Neutrophil (primary cell): ENCODE data around the gene OSTF1.

Experiments
- H3K27ac ChIP-seq: fragments of 200-600 bp; sonication (generic); 2 replicates; pipeline ENCODE4 v1.5.1; 2016; ENCODE audit warnings: mild to moderate bottlenecking, moderate library complexity
- H3K27me3 ChIP-seq: fragments of 200-600 bp; sonication (generic); 2 replicates; pipeline ENCODE4 v1.6.0; 2016; ENCODE audit warnings: mild to moderate bottlenecking
- H3K36me3 ChIP-seq: fragments of 200-600 bp; sonication (generic); 2 replicates; pipeline ENCODE4 v1.5.1; 2017
- H3K4me1 ChIP-seq, 2 experiments: fragments of 200-600 bp in 1 of 2; sonication (generic) in 1 of 2; 1 replicate in 1 of 2; 2 replicates in 1 of 2; pipeline versions ENCODE4 v1.5.1 to v1.6.1; 2013 to 2016; ENCODE audit warnings: low read depth in 1 of 2, low read length in 1 of 2, mild to moderate bottlenecking in 1 of 2, moderate library complexity in 1 of 2; ENCODE audit not compliant: control insufficient read depth in 1 of 2, insufficient read depth in 1 of 2
- H3K4me3 ChIP-seq, 2 experiments: fragments of 200-600 bp in 1 of 2; sonication (generic) in 1 of 2; 1 replicate in 1 of 2; 2 replicates in 1 of 2; pipeline ENCODE4 v1.5.1; 2013 to 2016; ENCODE audit warnings: low read depth in 1 of 2, low read length in 1 of 2, mild to moderate bottlenecking in 1 of 2, moderate library complexity in 1 of 2
- H3K9me3 ChIP-seq: fragments of 200-600 bp; sonication (generic); 2 replicates; pipeline ENCODE4 v1.5.1; 2016
- TF ChIP-seq, protein P1 (sequence below): fragments of 200-600 bp; sonication (generic); IDR thresholded peaks from 2 replicates; pipeline ENCODE4 v1.5.1; 2016; ENCODE audit warnings: antibody characterized with exemption

The OSTF1 gene

DNA sequence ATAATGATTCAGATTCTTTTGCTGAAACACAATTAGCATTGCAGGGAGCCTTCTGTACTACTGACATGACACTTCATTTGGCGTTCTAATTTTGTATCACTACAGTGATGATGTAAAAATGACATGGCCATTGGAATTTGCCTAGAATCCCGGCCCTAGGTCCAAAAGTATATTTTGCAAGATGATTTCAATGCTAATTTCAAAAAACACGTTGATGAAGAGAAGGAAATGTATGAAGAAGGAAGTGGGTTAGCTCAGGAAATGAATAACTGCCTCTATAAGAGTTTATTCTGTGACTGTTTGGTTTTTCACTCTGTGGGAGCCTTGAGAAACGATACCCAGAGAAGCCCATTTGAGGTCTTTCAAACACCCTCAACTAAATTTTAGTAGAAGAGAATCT is 59.3 kb downstream of the OSTF1 start:
- Histone ChIP-seq H3K36me3 (peaks cover 45% of the 10 kb centered on the region), H3K9me3 (no peaks in the 10 kb centered on the region), H3K27me3 (no peaks in the 10 kb centered on the region), H3K4me3 (peak overlapping the region in 1 of 2 experiments; percentile 10), H3K4me1 (peaks cover 98 to 100% of the 10 kb centered on the region in 2 experiments), H3K27ac (peak overlapping the region; percentile 82)
- TF ChIP-seq, protein P1, sequence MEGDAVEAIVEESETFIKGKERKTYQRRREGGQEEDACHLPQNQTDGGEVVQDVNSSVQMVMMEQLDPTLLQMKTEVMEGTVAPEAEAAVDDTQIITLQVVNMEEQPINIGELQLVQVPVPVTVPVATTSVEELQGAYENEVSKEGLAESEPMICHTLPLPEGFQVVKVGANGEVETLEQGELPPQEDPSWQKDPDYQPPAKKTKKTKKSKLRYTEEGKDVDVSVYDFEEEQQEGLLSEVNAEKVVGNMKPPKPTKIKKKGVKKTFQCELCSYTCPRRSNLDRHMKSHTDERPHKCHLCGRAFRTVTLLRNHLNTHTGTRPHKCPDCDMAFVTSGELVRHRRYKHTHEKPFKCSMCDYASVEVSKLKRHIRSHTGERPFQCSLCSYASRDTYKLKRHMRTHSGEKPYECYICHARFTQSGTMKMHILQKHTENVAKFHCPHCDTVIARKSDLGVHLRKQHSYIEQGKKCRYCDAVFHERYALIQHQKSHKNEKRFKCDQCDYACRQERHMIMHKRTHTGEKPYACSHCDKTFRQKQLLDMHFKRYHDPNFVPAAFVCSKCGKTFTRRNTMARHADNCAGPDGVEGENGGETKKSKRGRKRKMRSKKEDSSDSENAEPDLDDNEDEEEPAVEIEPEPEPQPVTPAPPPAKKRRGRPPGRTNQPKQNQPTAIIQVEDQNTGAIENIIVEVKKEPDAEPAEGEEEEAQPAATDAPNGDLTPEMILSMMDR = no peak

DNA sequence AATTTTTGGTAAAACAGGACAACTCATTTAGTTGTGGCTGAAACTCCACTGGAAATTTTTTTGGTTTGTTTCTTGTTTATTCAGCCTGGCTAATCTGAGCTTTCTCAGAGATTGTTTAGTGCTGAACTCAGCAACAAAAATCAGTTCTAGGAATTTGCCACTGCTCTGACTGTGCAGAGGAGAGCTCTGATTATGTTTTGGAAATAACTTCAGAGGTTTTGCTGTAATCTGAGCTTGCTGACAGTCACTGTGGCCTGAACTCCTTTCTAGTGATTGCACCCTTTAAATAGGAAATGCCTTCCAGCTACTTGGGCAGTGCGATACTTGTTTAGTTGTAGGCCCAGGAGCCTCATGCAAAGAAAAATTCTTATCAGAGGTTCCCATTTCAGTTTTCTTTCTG is 60.2 kb downstream of the OSTF1 start:
- Histone ChIP-seq H3K27me3 (no peaks in the 10 kb centered on the region), H3K36me3 (peaks cover 41% of the 10 kb centered on the region), H3K4me3 (no peak overlapping the region), H3K9me3 (no peaks in the 10 kb centered on the region), H3K27ac (peak overlapping the region; percentile 82), H3K4me1 (peaks cover 91% of the 10 kb centered on the region in 2 experiments)
- TF ChIP-seq, protein P1 = no peak

DNA sequence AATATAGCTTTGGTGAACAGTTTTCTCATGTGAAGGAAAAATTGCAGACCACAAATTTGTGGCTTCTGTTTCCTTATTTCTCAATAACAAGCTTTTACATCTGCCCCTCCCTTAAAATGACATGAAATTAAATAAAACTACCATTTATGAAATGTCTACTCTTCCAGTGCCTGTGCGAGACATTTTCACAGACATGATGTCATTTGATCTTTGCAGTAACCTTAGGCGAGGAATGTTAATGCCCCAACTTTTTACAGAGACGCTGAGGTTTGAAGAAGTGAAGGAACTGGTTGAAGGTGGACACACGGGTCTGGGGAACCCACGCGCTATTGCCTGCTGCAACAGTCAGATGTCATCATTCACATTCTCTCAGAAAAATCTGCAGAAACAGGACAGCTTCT is 61.5 kb downstream of the OSTF1 start:
- peak overlapping the region; percentile 82 for H3K27ac ChIP-seq
- H3K4me3 ChIP-seq = peak overlapping the region; percentile 35 to 36
- TF ChIP-seq, protein P1 = no peak
- no peaks in the 10 kb centered on the region for H3K27me3 ChIP-seq
- peaks cover 44% of the 10 kb centered on the region for H3K36me3 ChIP-seq
- peaks cover 79% of the 10 kb centered on the region in 2 experiments for H3K4me1 ChIP-seq
- H3K9me3 ChIP-seq = no peaks in the 10 kb centered on the region

DNA sequence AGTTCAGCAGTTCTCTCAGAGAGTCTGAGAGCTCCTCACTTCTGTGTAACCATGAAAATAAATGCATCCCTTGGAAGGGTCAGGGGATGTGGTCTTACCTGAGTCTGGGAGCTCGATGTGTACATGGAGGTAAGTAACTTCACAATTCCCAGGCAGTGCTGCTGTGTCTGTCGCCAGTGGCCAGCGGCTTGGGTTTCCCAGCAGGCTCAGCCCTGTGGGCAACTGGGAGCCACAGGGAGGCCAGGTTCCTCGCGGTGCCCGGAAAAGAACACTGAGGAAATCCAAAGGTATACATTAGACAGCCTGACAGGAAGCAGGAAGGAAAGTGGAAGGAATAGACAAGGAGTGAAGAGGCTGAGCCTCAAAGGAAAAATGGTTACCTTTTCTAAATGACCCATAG is 62.2 kb downstream of the OSTF1 start:
- Histone ChIP-seq H3K27ac (peak overlapping the region; percentile 82), H3K4me3 (peak overlapping the region; percentile 18 to 36), H3K4me1 (peaks cover 72 to 73% of the 10 kb centered on the region in 2 experiments), H3K27me3 (no peaks in the 10 kb centered on the region), H3K36me3 (peaks cover 45% of the 10 kb centered on the region), H3K9me3 (no peaks in the 10 kb centered on the region)
- TF ChIP-seq, protein P1 = no peak

DNA sequence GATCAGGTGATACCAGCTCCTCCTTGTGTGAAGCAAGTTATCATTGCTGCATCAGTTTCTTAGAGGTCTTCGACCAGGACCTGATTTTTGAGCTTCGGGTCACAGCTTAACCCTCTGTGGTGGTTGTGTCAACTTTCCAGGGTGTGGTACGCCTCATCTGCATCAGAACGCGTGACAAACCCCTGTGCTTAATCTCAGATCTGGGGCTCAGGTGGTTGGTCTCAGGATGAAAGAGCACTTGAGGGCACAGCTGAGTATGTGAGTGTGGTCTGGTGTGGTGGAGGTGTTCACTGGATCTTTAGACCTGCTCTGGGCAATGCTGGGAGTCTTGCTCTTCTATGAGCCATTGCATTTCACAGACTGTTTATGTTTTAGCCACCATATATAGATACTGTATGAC is 64.1 kb downstream of the OSTF1 start:
- no peaks in the 10 kb centered on the region for H3K27me3 ChIP-seq
- TF ChIP-seq, protein P1 = no peak
- peak overlapping the region; percentile 82 for H3K27ac ChIP-seq
- H3K9me3 ChIP-seq = no peaks in the 10 kb centered on the region
- H3K36me3 ChIP-seq = peaks cover 48% of the 10 kb centered on the region
- H3K4me1 ChIP-seq = peaks cover 63 to 64% of the 10 kb centered on the region in 2 experiments
- no peak overlapping the region for H3K4me3 ChIP-seq

DNA sequence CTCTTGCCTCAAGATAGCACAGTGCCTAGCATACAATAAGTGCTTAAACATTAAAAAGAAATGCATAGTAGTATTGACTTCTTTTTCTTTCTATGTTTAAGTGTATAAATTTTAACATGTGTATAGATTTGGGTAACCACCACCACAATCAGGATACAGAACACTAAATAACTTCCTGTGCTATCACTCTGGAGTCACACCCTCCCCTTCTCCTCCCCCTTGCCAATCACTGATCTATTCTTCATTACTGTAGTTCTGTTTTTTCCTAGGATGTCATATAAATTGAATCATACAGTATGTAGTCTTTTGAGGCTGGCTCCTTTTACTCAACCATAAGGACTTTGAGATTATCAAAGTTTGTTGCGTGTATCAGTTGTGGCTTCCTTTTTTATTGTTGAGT is 68.5 kb downstream of the OSTF1 start:
- Histone ChIP-seq H3K9me3 (no peaks in the 10 kb centered on the region), H3K27me3 (no peaks in the 10 kb centered on the region), H3K27ac (peak overlapping the region; percentile 11), H3K4me1 (peaks cover 21 to 26% of the 10 kb centered on the region in 2 experiments), H3K36me3 (peaks cover 52% of the 10 kb centered on the region), H3K4me3 (no peak overlapping the region)
- TF ChIP-seq, protein P1 = no peak
